Stomach (tissue), 4 donors: ENCODE results near the gene GAB1.

Experiments
- CTCF ChIP-seq, 7 experiments: fragments of 450-650 bp in 4 of 7; fragments of 200-600 bp in 3 of 7; sonication (generic) in 3 of 7; IDR thresholded peaks; one replicate each; pipeline ENCODE4 v1.5.1; 2016 to 2019; ENCODE audit warnings: antibody characterized with exemption in 7 of 7, control low read depth in 2 of 7, mild to moderate bottlenecking in 1 of 7
- EP300 ChIP-seq: sonication (generic); formaldehyde crosslinking; IDR thresholded peaks from one replicate; pipeline ENCODE4 v1.6.1; 2017; ENCODE audit warnings: antibody characterized with exemption
- POLR2A ChIP-seq, 4 donors: fragments of 450-650 bp; IDR thresholded peaks; one replicate each; pipeline ENCODE4 v1.6.1; 2016; ENCODE audit warnings: antibody characterized with exemption in 4 of 4, control low read depth in 2 of 4, mild to moderate bottlenecking in 1 of 4, moderate library complexity in 1 of 4
- POLR2AphosphoS5 ChIP-seq, 3 donors: sonication (generic); formaldehyde crosslinking; IDR thresholded peaks; one replicate each; pipeline ENCODE4 v1.6.1; 2016; ENCODE audit warnings: antibody characterized with exemption in 3 of 3

DNA sequence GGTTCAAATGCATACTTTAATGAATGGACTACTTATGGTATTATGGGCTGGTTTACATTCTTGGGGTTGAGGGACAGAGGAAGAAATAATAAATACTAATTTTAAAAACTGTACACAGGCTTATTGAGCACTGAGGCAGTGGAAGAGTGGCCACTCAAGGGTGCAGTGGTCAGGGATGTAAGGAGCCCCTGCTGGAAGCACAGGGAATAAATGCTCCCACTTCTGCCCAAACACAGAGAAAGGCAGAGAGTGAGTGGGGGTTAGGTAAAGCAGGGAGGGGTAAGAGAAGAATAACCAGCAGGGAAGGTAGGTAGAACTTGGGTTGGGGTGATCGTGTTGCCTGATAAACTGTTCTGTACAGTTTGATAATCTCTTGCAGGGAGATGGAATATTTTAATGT lies 60.0 kb downstream of the GAB1 start:
- no peak for TF ChIP-seq CTCF (IDR thresholded peaks at IDR 0.05)
- TF ChIP-seq POLR2AphosphoS5 (IDR thresholded peaks at IDR 0.05), result no peak
- TF ChIP-seq POLR2A (IDR thresholded peaks at IDR 0.05), result no peak
- no peak for TF ChIP-seq EP300
